ENCODE results near the gene TRA2A.

DNA sequence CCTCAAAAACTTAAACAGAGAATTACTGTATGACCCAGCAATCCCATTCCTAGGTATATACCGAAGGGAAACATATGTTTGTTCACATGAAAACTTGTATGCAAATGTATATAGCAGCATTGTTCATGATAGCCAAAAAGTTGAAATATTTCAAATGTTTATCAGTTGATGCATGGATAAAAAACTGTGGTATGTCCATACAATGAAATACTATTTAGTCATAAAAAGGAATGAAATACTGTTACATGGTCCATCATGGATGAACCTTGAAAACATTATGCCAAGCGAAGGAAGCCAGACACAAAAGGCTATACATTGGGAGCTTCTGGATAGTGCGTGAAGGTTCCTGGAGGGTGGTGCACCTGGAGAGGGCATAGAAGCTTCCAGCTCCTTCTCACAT lies 11.0 kb upstream of the TRA2A start:
- TF ChIP-seq, protein P1, sequence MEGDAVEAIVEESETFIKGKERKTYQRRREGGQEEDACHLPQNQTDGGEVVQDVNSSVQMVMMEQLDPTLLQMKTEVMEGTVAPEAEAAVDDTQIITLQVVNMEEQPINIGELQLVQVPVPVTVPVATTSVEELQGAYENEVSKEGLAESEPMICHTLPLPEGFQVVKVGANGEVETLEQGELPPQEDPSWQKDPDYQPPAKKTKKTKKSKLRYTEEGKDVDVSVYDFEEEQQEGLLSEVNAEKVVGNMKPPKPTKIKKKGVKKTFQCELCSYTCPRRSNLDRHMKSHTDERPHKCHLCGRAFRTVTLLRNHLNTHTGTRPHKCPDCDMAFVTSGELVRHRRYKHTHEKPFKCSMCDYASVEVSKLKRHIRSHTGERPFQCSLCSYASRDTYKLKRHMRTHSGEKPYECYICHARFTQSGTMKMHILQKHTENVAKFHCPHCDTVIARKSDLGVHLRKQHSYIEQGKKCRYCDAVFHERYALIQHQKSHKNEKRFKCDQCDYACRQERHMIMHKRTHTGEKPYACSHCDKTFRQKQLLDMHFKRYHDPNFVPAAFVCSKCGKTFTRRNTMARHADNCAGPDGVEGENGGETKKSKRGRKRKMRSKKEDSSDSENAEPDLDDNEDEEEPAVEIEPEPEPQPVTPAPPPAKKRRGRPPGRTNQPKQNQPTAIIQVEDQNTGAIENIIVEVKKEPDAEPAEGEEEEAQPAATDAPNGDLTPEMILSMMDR (conservative IDR thresholded peaks at IDR 0.05 in 1 of 2, IDR thresholded peaks at IDR 0.05 in 1 of 2; ENCODE audit: low read depth in 1 of 2, low read length in 2 of 2) = no peak
- TF ChIP-seq EZH2 (IDR thresholded peaks at IDR 0.05; ENCODE audit: low read length, missing control alignments) = no peak
